KOPT-K1 (cell line): ENCODE data around the gene TMEM190.

Experiments used
- H3K27ac ChIP-seq: fragments of 200-600 bp; sonication (generic); 2 replicates; pipeline ENCODE4 v1.5.1; 2016; ENCODE audit warnings: antibody characterized with exemption, mild to moderate bottlenecking, low read depth, low read length; ENCODE audit not compliant: poor library complexity, severe bottlenecking
- H3K36me3 ChIP-seq: fragments of 200-600 bp; sonication (generic); 2 replicates; pipeline ENCODE4 v1.5.1; 2017; ENCODE audit warnings: antibody characterized with exemption, mild to moderate bottlenecking, low read length, moderate library complexity; ENCODE audit not compliant: insufficient read depth
- H3K9me3 ChIP-seq: fragments of 200-600 bp; sonication (generic); 2 replicates; pipeline ENCODE4 v1.5.1; 2017; ENCODE audit warnings: antibody characterized with exemption, low read length, mild to moderate bottlenecking; ENCODE audit not compliant: insufficient read depth, poor library complexity, severe bottlenecking

TMEM190 gene

DNA sequence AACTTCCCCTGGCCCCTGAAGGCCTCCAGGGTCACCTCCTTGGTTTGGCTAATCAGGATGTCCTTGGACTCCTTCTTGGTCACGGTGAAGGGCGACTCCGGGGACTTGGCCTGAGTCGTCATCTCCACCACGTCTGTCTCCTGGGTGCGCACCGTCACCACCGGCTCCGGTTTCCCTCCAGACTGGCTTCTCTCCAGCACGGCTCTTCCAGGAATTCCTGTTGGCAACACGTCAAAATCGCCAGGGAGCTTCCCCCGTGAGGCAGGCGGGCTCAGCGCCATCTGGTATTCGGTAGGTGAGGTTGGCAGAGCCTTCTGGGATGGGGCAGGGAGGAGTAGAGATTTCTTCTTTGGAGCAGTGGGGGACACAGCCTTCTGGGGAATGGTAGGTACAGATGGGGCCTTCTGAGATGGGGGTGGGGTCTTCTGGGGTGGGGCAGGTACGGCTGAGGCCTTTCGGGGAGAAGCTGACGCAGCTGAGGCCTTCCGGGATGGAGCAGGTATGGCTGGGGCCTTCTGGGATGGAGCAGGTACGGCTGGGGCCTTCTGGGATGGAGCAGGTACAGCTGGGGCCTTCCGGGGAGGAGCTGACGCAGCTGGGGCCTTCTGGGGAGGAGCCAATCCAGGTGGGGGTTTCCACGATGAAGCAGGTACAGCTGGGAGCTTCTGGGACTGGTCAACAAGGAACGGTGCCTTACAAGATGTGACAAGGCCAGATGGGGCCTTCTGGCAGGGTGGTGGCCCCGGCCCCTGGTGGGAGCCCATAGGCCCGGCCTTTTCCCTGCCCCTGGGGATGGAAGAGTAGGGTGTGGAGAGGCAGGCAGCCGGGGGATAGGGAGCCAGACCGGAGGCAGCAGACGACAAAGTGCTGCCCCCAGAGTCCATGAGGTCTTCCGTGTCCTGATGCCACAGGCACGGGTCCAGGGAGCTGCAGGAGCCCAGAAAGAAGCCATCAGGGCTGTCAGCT, 17.4 kb upstream of the TMEM190 start:
- Histone ChIP-seq H3K36me3 (no peaks in the 10 kb centered on the region), H3K27ac (no peak overlapping the region), H3K9me3 (no peaks in the 10 kb centered on the region)

DNA sequence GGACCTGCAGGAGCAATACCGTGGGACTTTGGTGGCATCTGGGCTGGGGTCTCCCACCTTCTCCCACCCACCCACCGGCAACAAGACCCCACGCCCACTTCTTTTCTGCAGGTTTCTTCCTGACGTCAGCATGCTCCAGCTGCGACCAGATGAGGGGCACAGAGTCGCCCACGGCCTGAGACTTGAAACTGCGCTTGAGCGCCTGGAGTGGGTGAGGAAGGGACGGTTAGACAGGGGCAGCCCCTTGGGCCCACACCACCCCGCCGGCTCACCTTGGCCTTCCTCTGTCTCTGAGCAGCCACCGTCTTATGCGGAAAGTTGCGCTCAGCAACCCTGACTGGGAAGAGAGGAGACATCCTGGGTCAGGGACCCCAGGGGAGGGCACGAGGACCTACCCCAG, 15.7 kb upstream of the TMEM190 start:
- Histone ChIP-seq H3K9me3 (no peaks in the 10 kb centered on the region), H3K27ac (no peak overlapping the region), H3K36me3 (no peaks in the 10 kb centered on the region)

DNA sequence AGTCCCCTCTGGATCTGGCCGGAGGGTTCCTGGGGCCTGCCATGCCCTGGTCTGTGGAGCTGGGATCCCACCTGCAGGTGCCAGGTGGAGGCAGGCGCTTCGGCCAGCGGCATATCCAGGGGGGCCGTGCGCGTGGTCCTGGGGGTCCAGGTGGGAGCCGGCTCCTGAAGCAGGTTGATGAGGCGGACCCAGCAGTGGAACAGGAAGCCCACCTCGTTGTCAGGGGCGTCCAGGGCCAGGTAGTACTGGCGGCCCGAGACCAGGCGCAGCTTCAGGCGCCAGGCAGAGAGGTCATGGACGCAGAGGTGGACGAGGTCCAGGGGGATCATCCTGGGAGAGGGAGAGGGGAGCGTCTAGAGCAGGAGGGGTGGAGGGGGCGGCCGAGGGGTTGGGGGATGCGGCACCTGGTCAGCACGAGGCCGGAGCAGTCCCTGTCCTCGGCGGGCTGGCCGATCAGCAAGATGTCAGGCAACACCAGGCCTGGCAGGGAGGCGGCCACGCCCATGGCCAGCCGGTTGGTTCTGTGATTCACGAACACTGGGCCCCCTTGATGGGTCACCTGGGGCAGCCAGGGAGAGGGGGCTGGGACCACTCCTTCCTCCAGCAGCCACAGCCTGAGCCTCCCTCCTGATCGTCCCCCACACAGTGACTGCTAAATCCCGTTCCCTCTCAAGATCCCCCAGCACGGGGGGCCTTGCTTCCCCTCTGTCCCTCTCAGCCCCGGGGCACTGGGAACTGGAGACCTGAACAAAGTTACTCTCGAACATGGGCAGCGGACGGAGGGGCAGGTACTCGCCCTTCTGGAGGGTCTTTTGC, 14.2 kb upstream of the TMEM190 start:
- Histone ChIP-seq H3K27ac (no peak overlapping the region), H3K9me3 (no peaks in the 10 kb centered on the region), H3K36me3 (no peaks in the 10 kb centered on the region)

DNA sequence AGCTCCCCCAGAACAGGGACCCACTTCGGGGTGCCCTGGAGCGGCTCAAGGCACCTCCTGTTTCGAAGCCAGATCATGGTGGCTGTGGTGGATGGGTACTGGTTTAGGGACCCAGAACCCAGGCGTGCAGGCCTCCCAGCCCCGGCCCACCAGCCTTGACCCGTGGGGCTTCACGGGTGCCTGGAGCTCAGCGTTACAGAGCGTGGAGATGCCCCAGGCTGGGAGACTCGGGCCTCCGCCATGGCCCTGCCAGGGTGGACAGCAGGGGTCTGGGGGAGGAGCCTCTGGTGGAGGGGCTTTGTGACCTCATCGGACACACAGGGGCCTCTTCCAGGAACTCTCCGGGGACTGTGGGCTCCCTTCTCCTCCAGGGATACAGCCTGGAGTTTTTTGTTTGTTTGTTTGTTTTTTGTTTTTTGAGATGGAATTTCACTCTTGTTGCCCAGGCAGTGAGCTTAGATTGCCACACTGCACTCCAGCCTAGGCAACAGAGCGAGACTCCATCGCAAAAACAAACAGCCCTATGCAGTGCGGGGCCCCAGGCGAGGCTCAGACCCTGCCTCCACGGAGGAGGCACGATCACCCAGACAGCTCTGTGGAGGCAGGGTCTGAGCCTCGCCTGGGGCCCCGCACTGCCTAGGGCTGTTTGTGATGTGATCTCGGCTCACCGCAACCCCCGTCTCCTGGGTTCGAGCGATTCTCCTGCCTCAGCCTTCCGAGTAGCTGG, 13.5 kb upstream of the TMEM190 start, which contains the start of gene GARIN5B:
GARIN5B (minus strand) TSS at position 271 of the 727 bp plus-strand sequence; CDS start at position 77, 194 bp downstream.
- H3K9me3 ChIP-seq = no peaks in the 10 kb centered on the region
- H3K27ac ChIP-seq = no peak within 1 kb of the TSS
- H3K36me3 ChIP-seq = no peaks in the 10 kb centered on the region

DNA sequence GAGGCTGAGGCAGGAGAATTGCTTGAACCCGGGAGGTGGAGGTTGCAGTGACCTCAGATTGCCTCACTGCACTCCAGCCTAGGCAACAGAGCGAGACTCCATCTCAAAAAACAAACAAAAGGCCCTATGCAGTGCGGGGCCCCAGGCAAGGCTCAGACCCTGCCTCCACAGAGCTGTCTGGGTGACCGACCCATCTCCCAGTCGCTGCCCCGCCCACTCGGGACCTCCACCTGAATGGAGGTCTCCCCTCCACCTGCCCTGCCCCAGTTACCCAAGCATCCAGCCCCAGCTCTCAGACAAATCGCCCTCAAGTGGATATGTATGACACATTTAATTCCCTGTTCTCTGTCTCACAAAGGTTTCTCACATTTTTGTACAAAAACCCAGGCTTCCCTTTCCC, 11.4 kb upstream of the TMEM190 start:
- Histone ChIP-seq H3K9me3 (no peaks in the 10 kb centered on the region), H3K27ac (no peak overlapping the region), H3K36me3 (no peaks in the 10 kb centered on the region)

DNA sequence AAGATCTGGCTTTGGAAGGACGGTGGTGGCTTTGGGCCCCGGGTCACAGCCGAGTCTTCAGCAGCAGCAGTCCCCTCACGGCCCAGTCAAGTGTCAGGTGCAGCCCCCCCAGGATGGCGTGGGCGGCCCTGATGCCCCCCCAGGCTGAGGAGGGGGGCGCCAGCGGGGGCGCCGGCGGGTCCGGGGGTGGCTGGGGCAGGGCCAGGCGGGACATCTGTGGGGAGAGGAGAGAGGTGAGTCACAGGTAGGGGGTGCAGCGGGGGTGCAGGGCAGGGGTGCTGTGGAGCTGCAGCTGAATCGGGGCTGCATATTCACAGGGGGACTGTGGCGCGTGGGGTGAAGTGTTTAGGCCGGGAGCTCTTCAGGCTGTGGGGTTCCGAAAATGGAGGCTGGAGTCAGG, 10.7 kb upstream of the TMEM190 start:
- Histone ChIP-seq H3K27ac (no peak overlapping the region), H3K9me3 (no peaks in the 10 kb centered on the region), H3K36me3 (no peaks in the 10 kb centered on the region)

DNA sequence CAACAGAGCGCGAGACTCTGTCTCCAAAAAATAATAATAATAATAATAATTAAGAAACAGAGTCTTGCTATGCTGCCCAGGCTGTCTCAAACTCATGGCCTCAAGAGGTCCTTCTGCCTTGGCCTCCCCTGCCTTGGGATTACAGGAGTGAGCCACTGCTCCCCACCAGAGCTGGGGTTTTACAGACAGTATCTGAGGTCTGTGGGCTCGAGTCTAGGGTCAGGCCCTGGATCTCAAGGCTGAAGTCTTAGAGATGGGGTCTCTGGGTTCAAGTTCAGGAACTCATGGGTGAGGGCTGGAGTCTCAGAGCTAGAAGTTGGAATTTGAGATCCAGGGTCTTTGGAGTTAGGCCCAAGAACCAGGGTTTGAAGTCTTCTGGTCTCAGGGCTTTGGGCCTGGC, 9.8 kb upstream of the TMEM190 start:
- Histone ChIP-seq H3K9me3 (no peaks in the 10 kb centered on the region), H3K36me3 (no peaks in the 10 kb centered on the region), H3K27ac (no peak overlapping the region)

DNA sequence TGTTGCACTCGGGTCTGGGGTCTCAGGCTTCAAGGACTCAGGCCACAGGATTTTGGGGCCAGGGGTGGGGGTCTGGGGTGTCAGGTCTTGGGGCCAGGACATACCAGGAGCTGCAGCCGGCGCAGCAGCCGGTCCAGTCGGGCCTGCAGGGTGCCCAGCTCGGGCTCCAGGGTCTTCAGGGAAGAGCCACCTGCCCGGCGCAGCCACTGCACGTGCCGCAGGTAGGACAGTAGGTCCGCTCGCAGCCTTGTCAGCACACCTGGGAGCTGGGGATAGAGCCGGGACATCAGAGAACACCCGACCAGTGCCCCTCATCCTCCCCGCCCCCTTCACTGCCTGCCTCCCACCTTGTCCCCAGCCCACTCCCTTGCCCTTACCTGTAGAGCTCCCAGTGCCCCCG, 8.5 kb upstream of the TMEM190 start:
- no peaks in the 10 kb centered on the region for H3K9me3 ChIP-seq
- H3K36me3 ChIP-seq = no peaks in the 10 kb centered on the region
- no peak overlapping the region for H3K27ac ChIP-seq

DNA sequence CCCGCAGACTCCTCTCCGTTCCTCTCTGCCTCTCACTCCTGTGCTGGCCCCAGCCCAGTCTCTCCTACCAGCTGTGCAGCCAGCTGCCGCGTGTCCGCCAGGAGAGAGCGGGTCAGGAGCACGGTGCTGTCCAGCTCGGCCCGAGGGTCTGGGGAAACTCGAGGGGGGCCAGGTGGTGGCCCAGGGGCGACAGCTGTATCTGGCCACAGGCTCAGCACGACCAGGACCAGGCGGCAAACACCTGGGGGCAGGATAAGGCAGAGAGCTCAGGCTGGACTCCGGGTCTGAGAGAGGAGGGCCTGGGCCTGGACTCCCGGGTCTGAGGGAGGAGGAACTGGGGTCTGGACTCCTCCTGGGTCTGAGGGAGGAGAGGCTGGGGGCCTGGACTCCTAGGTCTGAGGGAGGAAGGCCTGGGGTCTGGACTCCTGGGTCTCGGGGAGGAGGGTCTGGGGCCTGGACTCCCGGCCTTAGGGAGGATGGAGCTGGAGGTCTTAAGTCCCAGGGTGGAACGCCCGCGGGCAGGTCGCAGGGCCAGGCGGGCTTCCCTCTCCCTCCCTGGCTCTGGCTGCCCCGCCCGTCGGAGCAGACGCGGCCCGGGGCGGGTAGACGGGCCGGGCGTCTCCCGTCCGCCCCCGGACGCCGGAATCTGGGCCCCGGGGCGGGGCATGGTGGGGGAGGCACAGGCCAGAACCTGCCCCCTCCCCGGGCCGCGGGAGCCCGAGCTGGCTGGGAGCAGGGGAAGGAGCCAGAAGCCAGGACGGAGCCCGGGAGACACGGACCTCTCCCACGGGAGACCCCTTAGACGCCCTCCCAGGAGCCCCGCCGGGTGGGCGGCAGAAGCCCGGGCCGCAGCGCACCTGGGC, 7.7 kb upstream of the TMEM190 start:
- no peak overlapping the region for H3K27ac ChIP-seq

DNA sequence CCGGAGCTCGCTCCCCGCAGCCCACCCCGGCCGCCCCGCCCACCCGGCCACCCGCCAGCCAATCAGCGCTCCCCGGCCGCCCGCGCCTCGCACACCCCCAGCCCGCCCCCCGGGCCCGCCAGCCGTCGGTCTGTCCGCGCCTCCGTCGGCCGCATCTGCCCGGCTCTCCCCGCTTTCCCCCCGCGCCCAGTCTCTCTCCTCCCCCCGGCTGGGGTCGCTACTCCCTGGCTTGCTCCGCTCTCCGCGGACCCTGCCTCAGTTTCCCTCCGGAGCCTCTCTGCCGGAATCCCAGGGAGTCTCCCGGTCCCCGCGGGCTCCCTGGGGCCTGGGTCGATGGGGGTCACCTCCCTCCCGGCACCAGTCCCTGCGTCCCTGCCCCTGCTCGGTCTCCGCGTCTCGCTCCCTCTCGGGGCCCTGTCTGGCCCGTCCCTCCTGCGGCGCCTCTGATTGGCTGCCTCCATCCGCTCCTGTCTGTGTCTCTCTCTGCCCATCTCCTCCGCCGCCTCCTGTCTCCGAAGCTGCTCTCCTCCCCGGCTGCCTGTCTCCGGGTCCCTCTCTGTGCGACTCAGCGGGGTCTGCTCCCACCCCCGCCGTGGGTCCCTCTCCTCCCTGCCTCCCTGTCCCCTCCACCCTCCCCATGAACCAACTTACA, 6.8 kb upstream of the TMEM190 start:
- no peak overlapping the region for H3K27ac ChIP-seq
- no peaks in the 10 kb centered on the region for H3K9me3 ChIP-seq
- H3K36me3 ChIP-seq = no peaks in the 10 kb centered on the region

More for the DNA sequence above, 7.7 kb upstream of the TMEM190 start:
- Histone ChIP-seq H3K9me3 (no peaks in the 10 kb centered on the region), H3K36me3 (no peaks in the 10 kb centered on the region)

DNA sequence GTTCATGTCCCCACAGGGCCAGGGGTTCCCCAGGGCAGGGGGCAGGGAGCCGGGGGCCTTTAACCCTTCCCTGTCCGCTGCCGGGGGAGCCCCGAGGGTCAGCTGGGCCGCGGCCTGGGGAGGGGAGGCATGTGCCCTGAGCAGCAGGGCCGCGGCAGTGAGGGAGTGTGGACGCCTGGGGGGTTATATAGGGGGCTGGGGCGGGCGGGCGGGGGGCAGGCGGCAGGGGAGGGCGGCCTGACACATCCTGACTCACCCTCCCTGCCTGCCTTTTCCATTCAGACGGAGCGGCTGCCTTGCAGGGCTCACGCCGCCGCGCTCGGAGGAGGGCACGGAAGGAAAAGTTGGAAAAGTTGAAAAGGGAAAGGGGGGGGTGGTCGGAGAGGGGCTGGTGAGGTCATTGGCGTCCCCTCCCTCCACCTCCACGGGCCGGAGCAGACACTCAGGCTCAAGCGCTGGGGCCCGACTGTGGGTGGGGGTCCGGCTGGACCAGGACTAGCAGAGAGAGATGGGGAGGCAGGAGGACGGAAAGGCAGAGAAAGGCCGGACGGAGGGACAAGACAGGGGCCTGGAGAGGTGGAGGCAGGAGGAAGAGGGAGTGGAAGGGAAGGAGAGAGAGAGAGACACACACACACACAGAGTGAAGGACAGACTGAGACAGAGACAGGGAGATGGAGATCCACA, 6.2 kb upstream of the TMEM190 start, which contains the start of gene IL11:
IL11 (minus strand) TSS at position 159 of the 684 bp plus-strand sequence; CDS start at position 6, 153 bp downstream.
- H3K27ac ChIP-seq = no peak within 1 kb of the TSS
- H3K36me3 ChIP-seq = no peaks in the 10 kb centered on the region
- H3K9me3 ChIP-seq = no peaks in the 10 kb centered on the region

DNA sequence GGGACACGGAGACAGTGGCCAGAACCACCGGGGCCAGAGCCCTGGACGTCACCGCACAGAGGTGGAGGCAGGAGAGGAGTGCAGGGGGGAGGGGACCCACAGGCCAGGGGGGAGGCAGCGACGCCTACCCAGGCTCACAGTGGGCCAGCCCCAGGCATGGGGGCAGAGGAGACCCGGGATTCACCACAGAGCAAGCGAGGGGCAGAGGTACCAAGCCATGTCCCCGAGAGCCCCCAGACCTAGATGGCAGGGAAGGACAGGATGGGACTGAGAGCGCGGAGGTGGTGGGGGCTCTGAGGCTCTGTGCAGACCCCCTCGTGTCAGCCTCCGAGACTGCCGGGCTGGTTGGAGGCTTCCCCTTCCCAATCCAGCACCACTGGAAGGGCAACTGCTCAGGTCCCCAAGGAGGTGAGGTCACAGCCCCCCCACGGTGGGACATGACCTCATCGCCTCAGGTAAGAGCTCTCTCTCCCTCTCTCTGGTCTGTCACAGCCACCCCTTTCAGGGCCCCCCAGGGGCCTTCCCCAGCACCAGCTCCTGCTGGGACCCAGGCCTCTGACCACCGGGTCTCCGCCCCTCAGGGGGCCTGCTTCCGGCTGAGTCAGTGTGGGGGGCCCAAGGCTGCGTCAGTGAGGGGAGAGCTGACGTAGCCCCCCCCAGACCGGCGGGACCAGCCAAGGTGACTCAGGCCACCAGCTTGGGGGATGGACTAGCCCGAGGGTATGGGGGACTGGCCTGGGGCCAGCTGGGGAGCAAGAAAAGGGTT, 4.1 kb upstream of the TMEM190 start:
- Histone ChIP-seq H3K9me3 (no peaks in the 10 kb centered on the region), H3K27ac (no peak overlapping the region), H3K36me3 (no peaks in the 10 kb centered on the region)
